GM12801 (cell line): ENCODE data around the gene MMAA.

ENCODE experiments used
- TF ChIP-seq, protein P1 (sequence below): IDR thresholded peaks from one replicate; pipeline ENCODE4 v1.5.1; 2011; ENCODE audit warnings: control low read depth; ENCODE audit not compliant: insufficient read length; ENCODE audit errors: extremely low read depth

Gene MMAA

DNA sequence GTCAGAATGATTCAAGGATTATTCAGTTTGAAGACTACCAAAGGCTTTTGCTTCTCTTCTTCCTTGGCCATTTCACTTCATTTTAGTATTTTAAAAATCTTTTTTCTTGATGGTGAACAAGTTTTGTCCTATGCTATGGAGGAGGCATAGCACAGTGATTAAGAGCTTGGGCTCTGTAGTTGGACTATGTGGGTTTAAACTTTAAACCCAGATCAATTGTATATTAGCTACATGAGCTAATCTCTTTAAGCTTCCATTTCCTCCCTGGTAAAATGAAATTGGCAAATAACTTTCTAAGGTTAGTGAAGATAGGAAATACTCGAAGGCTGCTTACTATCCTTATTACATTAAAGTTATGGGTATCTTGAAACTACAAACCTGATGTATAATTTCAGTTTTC is 37.0 kb downstream of the MMAA start:
- TF ChIP-seq, protein P1, sequence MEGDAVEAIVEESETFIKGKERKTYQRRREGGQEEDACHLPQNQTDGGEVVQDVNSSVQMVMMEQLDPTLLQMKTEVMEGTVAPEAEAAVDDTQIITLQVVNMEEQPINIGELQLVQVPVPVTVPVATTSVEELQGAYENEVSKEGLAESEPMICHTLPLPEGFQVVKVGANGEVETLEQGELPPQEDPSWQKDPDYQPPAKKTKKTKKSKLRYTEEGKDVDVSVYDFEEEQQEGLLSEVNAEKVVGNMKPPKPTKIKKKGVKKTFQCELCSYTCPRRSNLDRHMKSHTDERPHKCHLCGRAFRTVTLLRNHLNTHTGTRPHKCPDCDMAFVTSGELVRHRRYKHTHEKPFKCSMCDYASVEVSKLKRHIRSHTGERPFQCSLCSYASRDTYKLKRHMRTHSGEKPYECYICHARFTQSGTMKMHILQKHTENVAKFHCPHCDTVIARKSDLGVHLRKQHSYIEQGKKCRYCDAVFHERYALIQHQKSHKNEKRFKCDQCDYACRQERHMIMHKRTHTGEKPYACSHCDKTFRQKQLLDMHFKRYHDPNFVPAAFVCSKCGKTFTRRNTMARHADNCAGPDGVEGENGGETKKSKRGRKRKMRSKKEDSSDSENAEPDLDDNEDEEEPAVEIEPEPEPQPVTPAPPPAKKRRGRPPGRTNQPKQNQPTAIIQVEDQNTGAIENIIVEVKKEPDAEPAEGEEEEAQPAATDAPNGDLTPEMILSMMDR, result no peak

DNA sequence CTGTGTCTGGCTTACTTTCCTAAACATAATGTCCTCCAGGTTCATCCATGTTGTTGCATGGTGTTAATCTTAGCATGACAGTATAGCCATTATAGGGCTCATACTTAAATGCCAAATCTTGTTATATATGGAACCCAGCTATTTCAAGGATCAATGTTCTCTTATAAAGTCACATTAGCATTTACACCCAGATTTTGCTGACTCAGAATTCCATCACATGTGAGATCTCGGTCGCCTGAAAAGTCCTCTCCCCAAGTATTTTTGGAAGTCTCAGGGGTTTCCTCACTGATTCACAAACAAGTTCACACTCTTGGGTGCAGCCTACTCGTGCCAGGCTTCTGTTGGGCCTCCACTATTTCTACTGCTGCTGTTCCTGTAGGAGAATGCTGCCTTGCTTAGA is 40.9 kb downstream of the MMAA start:
- TF ChIP-seq, protein P1, result no peak

DNA sequence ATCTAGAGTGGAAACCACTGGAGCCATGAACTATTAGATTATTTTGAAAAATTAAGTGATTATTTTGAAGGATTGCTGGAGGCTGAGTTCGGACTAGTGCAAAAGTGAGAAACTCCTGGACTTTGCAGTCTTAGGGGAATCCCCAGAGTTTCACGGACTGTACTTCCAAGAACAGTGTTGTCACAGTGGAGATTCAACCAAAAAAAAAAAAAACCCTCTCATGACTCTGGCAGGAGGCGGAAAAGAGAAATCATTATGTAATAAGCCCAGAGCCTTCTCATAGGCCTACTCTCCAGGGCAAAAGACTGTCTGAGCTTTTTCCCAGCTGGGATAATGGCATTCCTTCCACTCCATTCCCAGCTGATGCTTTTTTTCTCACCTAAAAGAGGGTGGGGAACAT is 44.0 kb downstream of the MMAA start:
- TF ChIP-seq, protein P1, result no peak

DNA sequence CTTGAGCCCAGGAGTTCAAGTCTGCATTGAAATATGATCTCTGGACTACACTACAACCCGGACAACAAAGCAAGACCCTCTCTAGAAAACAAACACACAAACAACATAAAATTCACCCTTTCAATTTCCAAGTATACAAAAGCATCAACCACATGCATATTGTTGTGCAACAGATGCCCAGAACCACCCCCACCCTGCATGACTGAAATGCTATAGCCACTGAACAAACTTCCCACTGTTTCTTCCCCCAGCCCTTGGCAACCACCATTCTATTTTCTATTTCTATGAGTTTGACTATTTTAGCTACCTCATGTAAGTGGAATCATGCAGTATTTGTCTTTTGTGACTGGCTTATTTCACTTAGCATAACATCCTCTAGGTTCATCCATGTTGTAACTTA is 46.6 kb downstream of the MMAA start:
- TF ChIP-seq, protein P1, result no peak

DNA sequence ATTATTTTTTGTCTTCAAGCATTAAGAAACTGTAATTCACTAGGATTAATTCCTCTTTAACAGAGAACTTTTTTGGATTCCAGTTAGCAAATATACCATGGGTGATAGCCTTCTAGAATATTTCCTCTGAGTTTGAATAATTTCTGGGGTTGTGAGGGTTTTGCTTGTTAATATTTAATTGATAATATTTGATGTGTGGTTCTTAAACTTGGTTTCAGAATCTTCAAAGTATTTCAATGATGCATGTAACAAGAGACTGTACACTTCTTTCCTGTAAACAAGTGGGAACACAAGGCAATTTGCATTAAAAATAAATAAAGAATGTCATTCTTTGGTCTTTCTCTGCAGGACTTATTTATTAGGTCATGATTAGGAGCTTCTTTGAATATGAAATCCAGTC is 51.2 kb downstream of the MMAA start:
- TF ChIP-seq, protein P1, result no peak

DNA sequence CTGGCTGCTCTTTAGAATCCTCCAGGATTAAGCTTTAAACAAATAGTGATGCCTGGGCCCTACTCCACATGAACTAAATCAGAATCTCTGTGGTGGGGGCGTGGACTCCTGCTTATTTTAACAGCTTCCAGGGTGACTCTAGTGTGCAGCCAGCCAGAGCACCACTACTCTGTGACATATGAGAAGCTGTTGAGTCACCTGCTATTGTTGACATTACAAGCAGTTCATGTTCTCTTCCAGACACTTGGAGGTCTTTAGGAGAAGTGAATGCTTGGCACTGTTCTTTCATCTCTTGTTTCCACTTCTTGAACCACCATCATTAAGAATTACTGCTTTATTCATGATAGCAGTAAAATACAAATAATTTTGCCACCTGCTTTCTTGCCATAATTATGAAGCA is 60.3 kb downstream of the MMAA start:
- TF ChIP-seq, protein P1, result no peak

DNA sequence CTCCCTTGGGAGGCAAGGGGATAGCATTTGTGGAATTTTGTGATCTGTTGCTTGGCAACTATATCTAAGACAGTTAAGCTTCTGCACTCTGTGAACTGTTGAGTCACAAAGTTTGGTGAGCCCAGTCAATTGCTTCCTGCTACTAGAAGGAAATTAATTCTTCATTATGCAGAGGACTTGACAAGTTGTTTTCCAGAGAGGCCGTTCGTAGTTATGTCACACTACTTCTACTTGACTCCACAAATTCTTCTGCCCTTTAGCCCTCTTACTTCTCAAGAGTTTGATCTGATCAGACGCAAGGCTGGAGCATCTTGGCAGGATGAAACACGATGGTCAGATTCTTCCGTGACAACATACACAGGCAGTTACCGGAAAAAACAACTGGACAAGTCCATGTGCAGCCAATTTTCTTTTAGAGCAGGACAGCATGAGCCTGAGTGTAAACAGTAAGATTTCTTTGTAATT is 60.8 kb downstream of the MMAA start, which contains the start of gene C4orf51:
Gene C4orf51 (plus strand): TSS at position 156 of the 465 bp plus-strand sequence. CDS start 58 bp downstream, at position 214.
- TF ChIP-seq, protein P1, result no peak
